Posterior vena cava (tissue), 2 donors: ENCODE data around the gene NCF4. TPM values are rescaled to one million over a fixed set of nuclear protein-coding genes. Genes with fewer than 3 reads are reported as not detected.

ENCODE experiments used
- DNase-seq: peaks from one replicate; pipeline ENCODE4 v3.0.0-alpha.2; 2020; ENCODE audit warnings: low spot score
- intact Hi-C, 2 donors: fragments of 100-400 bp; cut with DNase I; formaldehyde crosslinking; loops; one replicate each; pipeline versions ENCODE4 v1.14.1 to v1.14.2; 2022 to 2023
- long read RNA-seq, 2 donors: library from polyadenylated mRNA; unstranded; transcript quantifications; one replicate each; pipeline ENCODE4 v2.0.0, GENCODE V29; 2020 to 2021
- total RNA-seq, 2 donors: library from RNA; stranded (reverse); fragmentation: NEBNext Ultra II Directional; extraction: Animal tissue kit (Norgen Biotek cat#: 25700); gene quantifications; one replicate each; pipeline ENCODE4 v1.2.1, GENCODE V29; 2021
- donor health status: DM: yes; HTN: yes; CAD: no.
- donor health status: DM: yes; HTN: yes; CAD: no.

Gene NCF4
- 10 to 100 TPM; 16.5 to 21.6 TPM for total RNA-seq
- long read RNA-seq, donor 1, transcript NCF4-201 (10 exons, 1,396 nt): major isoform, 5 of 8 reads
- long read RNA-seq, donor 1, partial matches to known transcripts: 2 of 8 reads
- long read RNA-seq, donor 1, other reads (novel, unspliced or antisense): 1 of 8 reads
- long read RNA-seq, donor 2, transcript NCF4-201 (10 exons, 1,396 nt): major isoform, 24 of 26 reads
- long read RNA-seq, donor 2, partial matches to known transcripts: 1 of 26 reads
- long read RNA-seq, donor 2, other reads (novel, unspliced or antisense): 1 of 26 reads

DNA sequence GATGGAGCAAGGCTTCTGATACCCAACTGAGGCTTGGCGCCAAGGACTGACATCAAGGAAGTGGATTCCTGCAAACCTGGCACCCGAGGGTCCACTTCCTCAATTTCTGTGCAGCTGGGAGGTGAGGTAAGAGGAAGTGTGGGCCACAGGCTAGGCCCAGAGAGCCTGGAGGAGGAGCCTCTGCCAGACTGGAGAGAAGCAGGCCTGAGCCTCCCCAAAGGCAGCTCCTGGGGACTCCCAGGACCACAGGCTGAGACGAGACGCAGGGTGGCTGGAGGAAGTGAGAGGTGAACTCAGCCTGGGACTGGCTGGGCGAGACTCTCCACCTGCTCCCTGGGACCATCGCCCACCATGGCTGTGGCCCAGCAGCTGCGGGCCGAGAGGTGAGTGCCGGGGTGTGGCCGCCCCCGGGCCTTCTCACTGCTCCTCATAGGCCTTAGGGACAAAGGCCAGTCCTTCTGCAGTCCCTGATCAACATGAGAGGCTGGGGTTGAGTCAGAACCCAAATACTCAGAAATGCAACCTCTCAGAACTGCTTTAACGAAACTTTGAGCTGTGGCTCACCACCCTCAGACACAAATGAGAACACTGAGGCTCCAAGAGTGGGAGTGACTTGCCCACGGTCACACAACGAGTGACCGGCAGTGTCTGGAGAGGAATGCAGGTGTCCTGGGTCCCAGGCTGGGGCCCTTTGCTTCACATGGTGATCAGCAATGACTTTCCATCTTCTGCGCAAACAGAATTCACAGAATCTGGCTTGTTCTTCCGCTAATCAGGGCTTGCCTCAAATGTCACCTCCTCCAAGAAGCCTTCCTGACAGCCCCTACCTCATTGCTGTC is at the start of gene NCF4:
NCF4 (plus strand) TSS at position 186 of the 839 bp plus-strand sequence; CDS start at position 352, 166 bp downstream.
- intact Hi-C loops: no loop called here

DNA sequence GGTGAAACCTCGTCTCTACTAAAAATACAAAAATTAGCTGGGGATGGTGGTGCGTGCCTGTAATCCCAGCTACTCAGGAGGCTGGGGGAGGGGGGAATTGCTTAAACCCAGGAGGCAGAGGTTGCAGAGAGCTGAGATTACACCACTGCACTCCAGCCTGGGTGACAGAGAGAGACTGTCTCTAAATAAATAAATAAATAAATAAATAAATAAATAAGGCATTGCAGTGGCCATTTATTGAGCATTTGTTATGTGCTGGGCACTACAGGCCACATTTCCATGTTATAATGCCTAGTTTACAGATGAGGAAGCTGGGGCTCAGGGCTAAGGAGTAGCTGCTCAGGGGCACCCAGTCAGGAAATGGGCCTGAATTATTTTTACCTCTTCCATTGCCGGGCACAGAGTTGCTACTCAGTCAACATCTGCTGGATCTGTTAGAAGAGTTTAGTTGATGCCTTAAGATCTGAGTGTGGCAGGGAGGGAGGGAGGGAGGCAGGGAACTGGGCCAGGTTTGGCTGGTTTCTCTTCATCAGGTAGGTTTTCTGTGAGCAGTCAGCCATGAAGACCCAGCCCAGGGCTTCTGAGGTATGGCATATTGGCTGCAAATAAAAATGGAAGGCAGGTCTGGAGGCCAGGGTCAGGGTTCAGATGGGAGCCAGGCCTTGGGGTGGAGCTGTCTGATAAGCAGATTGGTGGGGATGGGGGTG is 49.6 kb upstream of the NCF4 start:
- intact Hi-C loops: no loop called here
- no peak for DNase-seq

More for the DNA sequence above, at the start of gene NCF4:
- DNase-seq: peak; percentile 92

DNA sequence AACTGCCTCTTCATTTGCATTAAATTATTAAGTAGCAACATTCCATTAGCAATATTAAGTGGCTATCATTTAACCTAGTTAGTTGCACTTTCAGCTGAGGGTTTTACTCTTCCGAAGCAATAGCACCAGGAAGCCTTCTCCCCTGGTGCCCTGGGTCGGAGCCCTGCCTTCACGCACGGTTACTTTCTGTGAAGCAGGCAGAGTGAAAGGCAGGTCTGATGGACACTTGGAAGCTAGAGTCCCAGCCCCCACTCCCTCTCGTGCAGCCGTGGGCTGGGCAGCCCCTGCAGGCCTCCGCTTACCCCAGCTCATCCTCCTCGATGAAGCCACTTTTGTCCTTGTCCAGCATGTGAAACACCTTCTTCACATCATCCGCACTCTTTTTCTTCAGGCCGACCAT is 46.0 kb upstream of the NCF4 start:
- no peak for DNase-seq
- intact Hi-C loops: no loop called here

DNA sequence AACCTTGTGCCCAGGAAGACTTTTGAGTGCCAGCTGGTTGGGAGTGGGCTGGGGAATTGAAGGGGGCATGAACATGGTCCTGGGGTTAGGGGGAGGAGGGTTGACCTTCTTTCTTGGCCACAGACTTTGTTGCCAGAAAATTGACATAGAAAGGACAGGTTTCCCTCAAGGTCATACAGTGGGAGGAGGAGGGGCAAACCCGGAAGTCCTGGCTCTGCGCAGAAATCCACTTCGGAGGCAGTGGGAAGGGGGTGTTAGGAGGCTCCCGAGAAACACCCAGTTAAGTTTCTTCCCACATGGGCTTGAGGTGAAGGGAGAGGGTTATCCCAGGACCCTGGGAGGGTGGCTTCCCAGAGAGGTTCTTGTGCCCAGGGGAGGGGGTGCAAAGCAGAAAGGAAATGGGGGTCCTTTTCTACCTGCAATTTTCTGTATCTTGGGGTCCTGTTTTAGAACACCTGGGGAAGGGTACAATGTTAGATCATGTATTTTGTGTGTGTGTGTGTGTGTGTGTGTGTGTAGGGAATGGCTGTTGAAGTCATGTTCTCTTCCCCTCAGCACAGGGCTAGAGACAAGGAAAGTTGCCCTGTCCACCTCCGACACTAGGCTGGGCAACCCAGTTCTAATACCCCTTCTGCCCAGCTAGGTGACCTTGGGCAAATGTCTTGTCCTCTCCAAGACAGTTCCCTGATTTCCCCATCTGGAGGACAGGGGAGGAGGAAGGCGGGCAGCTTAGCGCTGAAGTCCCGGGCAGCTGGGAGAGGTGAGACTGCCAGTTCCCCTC is 45.1 kb upstream of the NCF4 start:
- intact Hi-C loops: no loop called here

DNA sequence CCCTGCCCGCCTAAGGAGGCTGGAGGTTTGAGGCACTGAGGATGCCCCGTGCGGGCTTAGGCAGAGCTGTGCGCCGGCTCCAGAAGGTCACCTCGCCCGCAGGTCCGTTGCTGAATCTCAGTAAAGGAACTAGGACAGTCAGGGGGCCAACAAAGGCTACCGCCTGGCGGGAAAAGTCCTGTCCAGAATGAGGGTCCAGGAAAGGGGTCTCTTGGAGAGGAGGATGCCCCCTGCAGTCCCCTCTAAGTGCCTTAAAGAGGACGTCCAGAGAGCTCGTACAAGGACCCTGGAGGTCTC is 44.5 kb upstream of the NCF4 start:
- DNase-seq: no peak
- intact Hi-C loops: no loop called here

More for the DNA sequence above, 45.1 kb upstream of the NCF4 start:
- DNase-seq: no peak

DNA sequence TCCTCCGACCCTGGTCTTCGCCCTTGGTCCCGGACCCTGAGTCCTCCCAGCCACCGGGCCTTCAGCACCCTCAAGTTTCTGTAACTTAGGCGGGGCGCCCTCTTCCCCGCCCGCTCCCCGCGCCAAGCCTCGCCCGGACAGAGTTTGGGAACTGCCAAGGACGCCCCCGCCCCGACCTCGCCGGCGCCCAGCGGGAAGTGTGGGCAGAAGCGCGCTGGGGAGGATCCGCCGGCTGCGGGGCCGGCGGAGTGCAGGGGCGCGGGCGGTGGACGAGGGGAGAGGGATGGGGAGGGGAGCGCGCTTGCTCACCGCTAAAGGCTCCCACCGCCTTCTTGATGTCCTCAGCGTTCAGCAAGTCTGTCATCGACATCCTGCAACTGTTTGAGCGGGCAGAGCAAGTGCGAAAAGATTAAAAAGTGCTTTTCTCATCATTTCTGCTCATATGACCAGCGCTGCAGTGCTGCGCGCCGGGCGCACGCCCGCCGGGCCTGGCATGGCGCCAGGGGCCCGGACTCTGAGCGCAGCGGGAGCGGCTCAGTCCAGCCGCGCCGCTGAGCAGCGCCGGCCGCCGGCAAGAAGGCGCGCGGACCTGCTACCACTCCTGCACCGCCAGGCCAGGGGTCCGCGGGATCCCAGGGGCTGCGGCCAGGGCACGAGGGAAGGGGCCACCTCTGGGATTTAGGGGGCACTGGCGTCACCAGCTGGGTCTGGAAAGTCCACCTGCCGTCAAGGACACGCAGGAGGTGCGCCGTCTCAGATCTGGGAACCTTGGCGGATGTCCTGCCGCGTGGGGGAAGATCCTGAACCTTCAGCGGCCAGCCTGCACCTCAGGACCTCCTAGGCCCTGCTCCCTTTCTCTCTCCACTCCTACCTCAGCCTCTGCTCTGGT is 43.9 kb upstream of the NCF4 start, which contains the start of gene PVALB:
PVALB (minus strand) TSS at position 400 of the 889 bp plus-strand sequence; CDS start at position 370, 30 bp downstream.
- intact Hi-C loops: no loop called here
- no peak for DNase-seq

DNA sequence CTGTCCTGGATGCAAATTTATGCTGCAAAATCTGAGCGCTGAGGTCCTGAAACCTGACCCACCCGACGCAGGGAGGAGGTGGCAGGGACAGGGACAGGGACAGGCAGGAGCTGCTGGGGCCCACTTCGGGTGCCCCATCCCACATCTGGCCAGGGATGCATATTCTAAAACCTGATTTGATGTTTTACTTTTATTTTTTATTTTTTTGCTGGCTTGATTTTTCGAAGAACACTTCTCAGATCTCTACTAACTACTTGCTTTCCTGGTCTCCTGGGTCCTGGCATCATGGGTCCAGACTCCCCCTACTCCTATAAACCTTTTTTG is 43.3 kb upstream of the NCF4 start:
- intact Hi-C loops: no loop called here
- no peak for DNase-seq

DNA sequence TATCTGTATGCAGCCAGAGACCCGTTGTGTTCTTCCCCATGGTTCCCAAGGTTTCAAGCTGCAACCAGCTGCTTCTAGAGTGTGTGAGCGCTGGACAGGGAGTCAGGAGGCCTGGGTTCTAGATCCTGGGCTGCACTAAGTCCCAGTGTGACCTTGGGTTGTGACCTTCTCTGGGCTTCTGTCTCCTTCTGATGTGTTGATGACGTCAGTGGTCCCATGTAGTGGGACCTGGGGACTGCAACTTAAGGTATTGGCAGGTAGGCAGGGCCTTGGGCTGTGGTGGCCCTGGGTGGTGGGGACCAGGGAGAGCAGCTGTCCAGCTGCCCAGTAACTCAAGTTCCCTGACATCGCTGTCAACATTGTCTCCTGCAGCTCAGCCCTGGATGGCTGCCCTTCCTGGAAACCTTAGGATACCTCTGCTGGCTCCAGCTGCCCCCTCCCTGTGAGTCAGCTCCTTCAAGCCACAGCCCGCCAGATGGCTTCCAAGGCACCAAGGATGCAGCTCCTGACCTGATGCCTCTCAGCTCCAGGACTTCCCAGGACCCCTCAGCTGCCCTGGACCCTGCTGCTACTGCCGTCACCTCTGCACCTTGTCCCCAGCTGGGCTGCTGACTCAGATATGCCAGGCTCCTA is 42.7 kb upstream of the NCF4 start:
- intact Hi-C loops: no loop called here
- DNase-seq: no peak

DNA sequence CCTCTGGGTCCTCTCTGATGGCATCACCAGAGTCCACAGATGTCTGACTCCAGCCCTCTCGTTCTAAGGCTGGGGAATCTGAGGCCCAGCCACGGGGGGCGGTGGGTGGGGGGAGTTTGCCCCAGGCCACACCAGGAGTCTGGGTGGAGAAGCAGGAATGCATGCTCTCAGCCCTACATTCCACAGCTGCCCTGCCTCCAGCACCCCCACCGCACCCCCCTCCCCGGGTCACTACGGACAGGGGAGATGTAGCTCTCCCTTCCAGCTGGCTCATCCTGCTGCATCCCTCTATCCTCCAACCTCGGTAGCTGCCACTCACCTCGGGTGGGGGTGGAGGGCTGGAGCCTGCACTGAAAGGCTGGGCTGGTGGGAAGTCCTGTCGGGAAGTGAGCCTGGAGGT is 41.7 kb upstream of the NCF4 start:
- intact Hi-C loops: no loop called here
- no peak for DNase-seq

DNA sequence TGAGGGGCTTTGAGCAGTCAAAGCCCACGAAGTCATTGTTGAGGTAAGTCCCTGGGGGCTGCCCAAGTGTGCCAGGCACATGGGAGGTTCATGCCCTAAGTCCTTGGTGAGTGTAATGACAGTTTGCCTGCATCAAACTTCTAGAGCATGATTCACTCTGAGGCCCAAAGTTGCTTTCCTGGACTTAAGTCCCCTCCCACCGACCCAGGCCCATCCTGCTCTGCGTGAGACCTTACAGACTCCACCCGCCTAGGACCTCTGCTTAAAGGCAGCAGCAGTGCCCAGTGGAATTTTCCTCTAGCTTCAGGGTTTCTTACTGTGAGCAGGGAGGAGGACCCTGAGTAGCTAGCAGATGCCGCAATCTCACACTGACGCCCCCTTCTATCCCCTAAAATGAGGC is 38.2 kb upstream of the NCF4 start:
- intact Hi-C loops: loop anchor here in 1 of 2 donors (5.0 kb wide), 1 partner anchor 1155 kb away; no protein-coding TSS in a partner anchor
- DNase-seq: no peak

DNA sequence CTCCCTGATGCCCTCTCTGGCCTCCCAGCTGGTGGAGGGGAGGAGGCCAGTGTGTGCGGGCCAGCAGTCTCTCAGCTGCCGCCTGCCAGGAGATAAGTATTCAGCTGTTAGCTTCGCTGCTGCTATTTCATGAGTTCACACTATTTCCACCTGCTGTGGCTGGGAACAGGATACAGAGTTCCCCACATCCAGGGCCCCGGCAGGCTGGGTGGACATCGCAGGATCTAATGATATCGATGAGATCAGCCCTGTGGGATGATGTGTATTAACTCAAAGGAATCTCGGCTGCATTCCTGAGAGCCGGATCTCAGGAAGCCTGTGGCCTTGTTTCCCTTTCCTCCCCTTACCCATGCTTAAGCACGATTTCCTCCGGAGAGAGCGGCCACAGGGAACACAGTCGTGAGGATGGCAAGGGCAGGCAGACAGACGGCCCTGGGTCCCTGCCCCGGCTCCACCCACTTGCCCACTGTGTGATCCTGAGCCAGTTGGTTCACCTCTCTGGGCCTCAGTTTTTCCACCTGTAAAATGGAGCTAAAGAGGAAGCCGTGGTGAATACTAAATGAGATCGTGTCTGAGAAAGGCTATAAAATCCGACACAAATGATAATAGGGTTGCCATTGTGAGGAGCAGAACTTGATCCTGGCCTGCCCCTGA is 37.5 kb upstream of the NCF4 start:
- intact Hi-C loops: loop anchor here in 1 of 2 donors (5.0 kb wide), 1 partner anchor 1154 kb away; no protein-coding TSS in a partner anchor
- DNase-seq: no peak

DNA sequence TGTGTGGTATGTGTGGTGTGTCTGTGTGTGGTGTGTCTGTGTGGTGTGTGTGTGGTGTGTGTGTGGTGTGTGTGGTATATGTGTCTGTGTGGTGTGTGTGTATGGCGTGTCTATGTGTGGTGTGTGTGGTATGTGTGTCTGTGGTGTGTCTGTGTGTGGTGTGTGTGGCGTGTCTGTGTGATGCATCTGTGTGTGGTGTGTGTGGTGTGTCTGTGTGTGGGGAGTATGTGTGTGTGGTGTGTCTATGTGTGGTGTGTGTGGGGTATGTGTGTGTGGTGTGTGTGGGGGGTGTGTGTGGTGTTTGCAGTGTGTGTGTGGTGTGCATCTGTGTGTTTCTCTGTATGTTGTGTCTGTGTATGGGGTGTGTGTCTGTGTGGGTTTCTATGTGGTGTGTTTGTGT is 36.2 kb upstream of the NCF4 start:
- intact Hi-C loops: loop anchor here in 1 of 2 donors (5.0 kb wide), 1 partner anchor 1153 kb away; no protein-coding TSS in a partner anchor

DNA sequence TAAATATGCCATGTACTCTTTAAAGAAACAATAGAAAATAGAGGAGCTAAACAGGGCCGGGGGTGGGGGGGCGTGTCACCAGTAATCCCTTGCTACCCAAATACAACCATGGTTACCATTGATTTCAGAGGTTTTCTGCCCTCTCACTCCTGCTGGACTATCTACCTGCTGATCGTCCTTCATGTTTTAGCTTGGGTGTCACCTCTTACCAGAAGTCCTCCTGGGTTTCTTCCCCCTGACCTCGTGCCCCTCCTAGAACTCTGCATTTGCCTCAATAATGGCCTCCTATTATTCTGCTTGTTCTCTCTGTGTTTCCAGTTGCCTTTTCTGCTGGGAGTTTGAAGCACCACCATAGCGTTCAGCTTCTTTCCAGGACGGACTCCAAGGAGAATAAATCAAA is 34.5 kb upstream of the NCF4 start:
- intact Hi-C loops: no loop called here
- no peak for DNase-seq

More for the DNA sequence above, 36.2 kb upstream of the NCF4 start:
- DNase-seq: no peak

DNA sequence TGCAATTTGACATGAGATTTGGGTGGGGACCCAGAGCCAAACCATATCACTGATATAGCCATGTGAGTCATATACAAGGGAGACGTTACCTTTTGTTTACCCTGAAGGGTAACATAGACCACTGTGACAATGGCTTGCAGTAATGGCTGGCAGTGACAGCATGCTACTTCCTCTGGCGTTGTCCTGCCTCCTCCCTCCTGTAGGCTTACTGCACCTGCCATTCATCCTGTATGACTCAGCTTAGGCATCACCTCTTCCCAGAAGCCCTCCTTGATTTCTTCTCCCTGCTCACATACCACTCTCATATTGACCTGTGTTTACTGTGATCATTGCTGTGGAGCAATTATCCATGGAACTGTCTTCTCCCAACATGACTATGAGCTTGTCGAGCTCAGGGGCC is 32.0 kb upstream of the NCF4 start:
- intact Hi-C loops: no loop called here
- no peak for DNase-seq

DNA sequence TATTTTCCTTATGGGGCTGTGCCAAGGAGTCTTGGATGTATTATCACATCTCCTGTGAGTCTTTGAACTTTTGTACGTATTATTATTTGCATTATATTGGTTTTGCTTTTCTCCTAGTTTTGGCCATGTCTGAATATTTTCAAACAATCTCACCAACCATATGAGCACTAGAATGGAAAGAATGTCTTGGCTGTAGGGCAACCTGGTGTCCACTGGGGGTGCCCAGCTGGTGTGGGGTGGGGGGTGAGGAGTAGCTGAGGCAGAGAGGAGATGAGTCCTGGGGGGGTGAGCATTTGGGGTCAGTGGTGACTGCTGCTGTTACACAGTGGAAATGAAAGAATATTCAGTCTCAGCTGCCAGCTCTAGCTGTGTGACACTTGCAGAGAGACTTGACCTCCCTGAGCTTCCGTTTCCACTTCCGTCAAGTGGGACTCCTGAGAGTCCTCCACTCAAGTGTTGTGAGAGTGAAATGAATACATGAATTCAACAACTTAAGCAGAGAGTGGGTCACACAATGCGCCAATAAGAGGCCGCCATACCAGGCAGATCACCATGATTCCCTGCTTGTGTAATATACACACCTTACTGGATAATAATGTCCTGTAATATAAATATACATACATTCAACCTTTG is 31.3 kb upstream of the NCF4 start:
- intact Hi-C loops: no loop called here
- no peak for DNase-seq

DNA sequence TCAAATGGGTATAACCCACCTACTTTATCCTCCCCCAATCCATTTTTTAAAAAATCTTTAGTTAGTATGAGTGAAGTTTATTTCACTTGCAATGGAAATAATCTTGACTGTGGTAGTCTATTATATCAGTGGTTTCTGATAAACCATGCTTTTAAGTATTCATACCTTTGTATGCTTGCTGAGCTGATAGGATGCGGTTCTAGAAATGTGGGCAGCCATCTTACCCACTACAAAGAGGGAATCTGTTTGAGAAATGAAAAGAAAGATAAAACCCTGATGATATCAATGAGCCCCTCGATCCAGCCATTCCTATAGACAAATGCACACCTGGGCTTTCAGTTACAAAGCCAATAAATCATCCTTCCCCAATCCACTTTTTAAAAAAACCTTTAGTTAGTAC is 30.2 kb upstream of the NCF4 start:
- intact Hi-C loops: no loop called here
- DNase-seq: no peak

DNA sequence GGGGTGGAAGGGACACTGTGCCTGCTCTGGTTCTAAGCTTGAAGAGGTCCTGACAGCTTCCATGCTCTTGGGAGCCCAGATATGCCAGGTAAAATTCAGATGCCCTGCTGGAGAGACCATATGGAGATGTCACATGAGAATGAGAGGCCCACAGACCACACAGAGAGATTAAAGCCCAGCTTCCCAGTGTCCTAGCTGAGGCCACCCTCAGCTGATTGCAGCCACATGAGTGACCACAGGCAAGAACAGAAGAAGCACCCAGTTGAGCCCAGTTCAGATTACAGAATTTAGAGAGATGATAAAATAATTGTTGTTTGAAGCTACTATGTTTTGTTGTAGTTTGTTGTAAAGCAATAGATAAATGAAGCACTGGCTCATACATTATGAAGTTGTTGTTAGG is 29.6 kb upstream of the NCF4 start:
- no peak for DNase-seq
- intact Hi-C loops: no loop called here
